Kidney (tissue), 14 donors: Measurements from ENCODE around the gene GABRB2. TPM values are rescaled to one million over a fixed set of nuclear protein-coding genes. Genes with fewer than 3 reads are reported as not detected.

Experiments used
- DNase-seq, 5 donors: peaks; one replicate each; pipeline ENCODE4 v3.0.0-alpha.2; 2013 to 2020
- FAIRE-seq: peaks from 2 replicates; lab custom pipeline; 2012; peaks lifted over from hg19 to GRCh38; lab: Jason Lieb, UNC
- H3K27ac ChIP-seq, 2 donors: one replicate each; pipeline ENCODE4 v1.7.0; 2013; ENCODE audit warnings: low read depth in 2 of 2, low read length in 2 of 2, inconsistent platforms in 1 of 2
- H3K27me3 ChIP-seq: one replicate; pipeline ENCODE4 v1.7.1; 2013; ENCODE audit warnings: low read length, inconsistent platforms; ENCODE audit not compliant: control insufficient read depth, insufficient read depth
- H3K36me3 ChIP-seq, 3 donors: one replicate each; pipeline versions ENCODE4 v1.7.0 to v1.7.1; 2013; ENCODE audit warnings: low read length in 3 of 3, control low read depth in 1 of 3, inconsistent platforms in 1 of 3; ENCODE audit not compliant: insufficient read depth in 3 of 3, control insufficient read depth in 2 of 3
- H3K4me1 ChIP-seq, 3 donors: one replicate each; pipeline versions ENCODE4 v1.7.0 to v1.7.1; 2013; ENCODE audit warnings: low read length in 3 of 3, inconsistent platforms in 1 of 3, low read depth in 1 of 3; ENCODE audit not compliant: control insufficient read depth in 2 of 3, insufficient read depth in 2 of 3
- H3K4me3 ChIP-seq, 3 donors: one replicate each; pipeline versions ENCODE4 v1.7.0 to v1.8.1; 2013; ENCODE audit warnings: low read length in 3 of 3, control low read depth in 1 of 3, inconsistent platforms in 1 of 3
- H3K9ac ChIP-seq, 3 donors: one replicate each; pipeline versions ENCODE4 v1.7.0 to v1.7.1; 2013; ENCODE audit warnings: low read length in 3 of 3, control low read depth in 1 of 3, inconsistent platforms in 1 of 3
- H3K9me3 ChIP-seq, 3 donors: one replicate each; pipeline versions ENCODE4 v1.7.0 to v1.7.1; 2013; ENCODE audit warnings: low read length in 3 of 3, control low read depth in 1 of 3, inconsistent platforms in 1 of 3; ENCODE audit not compliant: control insufficient read depth in 2 of 3, insufficient read depth in 1 of 3
- intact Hi-C: fragments of 100-400 bp; cut with DNase I; formaldehyde crosslinking; loops from one replicate; pipeline ENCODE4 v1.11.1; 2022
- polyA plus RNA-seq: library from polyadenylated mRNA; stranded (reverse); fragments of 350-450 nt; fragmentation: Illumina TruSeq; extraction: RNeasy Lipid Tissue Mini Kit (QIAGEN cat#74804); gene quantifications from one replicate; pipeline ENCODE4 v1.2.3, GENCODE V29; 2014; ENCODE audit warnings: low read depth, low replicate concordance; ENCODE audit not compliant: insufficient read depth
- total RNA-seq: library from RNA; stranded (reverse); fragmentation: NEBNext Ultra II Directional; extraction: Animal tissue kit (Norgen Biotek cat#: 25700); gene quantifications from one replicate; pipeline ENCODE4 v1.2.1, GENCODE V29; 2021
- TF ChIP-seq, protein P1 (sequence below): IDR thresholded peaks from 3 replicates; pipeline ENCODE4 v1.5.1; 2012; ENCODE audit warnings: mild to moderate bottlenecking, moderate library complexity, borderline replicate concordance; ENCODE audit not compliant: insufficient read depth; ENCODE audit errors: extremely low read depth
- donor health status: control.
- donor health status: control.
- donor health status: control.
- donor health status: control.
- donor health status: control.
- donor health status: DM: yes; HTN: yes; CAD: no.
- donor health status: Normal renal cell carcinoma (clear cell type).

The GABRB2 gene
- total and polyA plus RNA-seq, 2 donors from 2014 or later: 0.90 to 4.4 TPM

DNA sequence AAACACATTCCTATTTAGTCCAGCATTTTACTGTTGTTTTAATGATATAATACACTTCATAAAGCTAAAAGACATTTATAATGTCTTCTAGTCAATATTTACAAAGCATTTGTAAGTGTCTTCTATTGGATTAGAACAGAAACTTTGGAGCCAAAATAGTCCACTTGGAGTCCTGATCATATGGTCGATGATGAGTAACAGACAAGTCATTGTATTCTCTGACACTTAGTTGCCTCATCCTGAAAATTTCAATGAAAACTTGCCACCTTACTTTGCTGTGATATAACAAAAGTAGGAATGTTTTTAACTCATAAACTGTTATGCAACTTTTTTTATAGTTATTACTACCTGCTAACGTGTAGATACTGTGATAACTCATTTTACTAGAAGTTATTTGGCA, 132.5 kb downstream of the GABRB2 start:
- H3K27ac ChIP-seq: no peak overlapping the region
- no peak overlapping the region for H3K4me3 ChIP-seq
- intact Hi-C loops: no loop called here
- no peaks in the 10 kb centered on the region for H3K9me3 ChIP-seq
- DNase-seq: no peak
- no peaks in the 10 kb centered on the region for H3K4me1 ChIP-seq
- H3K27me3 ChIP-seq: no peaks in the 10 kb centered on the region
- no peaks in the 10 kb centered on the region for H3K36me3 ChIP-seq
- TF ChIP-seq, protein P1, sequence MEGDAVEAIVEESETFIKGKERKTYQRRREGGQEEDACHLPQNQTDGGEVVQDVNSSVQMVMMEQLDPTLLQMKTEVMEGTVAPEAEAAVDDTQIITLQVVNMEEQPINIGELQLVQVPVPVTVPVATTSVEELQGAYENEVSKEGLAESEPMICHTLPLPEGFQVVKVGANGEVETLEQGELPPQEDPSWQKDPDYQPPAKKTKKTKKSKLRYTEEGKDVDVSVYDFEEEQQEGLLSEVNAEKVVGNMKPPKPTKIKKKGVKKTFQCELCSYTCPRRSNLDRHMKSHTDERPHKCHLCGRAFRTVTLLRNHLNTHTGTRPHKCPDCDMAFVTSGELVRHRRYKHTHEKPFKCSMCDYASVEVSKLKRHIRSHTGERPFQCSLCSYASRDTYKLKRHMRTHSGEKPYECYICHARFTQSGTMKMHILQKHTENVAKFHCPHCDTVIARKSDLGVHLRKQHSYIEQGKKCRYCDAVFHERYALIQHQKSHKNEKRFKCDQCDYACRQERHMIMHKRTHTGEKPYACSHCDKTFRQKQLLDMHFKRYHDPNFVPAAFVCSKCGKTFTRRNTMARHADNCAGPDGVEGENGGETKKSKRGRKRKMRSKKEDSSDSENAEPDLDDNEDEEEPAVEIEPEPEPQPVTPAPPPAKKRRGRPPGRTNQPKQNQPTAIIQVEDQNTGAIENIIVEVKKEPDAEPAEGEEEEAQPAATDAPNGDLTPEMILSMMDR: no peak
- no peak overlapping the region for H3K9ac ChIP-seq
- no peak for FAIRE-seq

DNA sequence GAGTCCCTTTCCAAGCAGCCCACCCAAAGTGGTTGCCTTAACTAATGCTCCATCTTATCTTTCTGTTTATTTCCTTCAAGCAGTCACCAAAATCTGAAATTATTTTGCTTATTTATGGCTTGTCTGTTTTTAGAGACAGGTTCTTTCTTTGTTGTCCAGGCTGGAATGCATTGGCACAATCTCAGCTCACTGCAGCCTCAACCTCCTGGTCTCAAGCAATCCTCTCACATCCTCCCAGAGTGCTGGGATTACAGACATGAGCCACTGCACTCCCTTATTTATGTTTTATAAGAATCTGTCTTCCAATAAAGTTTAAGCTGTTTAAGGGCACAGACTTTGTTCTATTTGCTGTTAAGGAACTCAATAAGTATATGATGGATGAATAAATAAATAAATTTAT, 133.7 kb downstream of the GABRB2 start:
- Histone ChIP-seq H3K9me3 (no peaks in the 10 kb centered on the region), H3K9ac (no peak overlapping the region), H3K4me3 (no peak overlapping the region), H3K27me3 (no peaks in the 10 kb centered on the region), H3K4me1 (no peaks in the 10 kb centered on the region), H3K36me3 (no peaks in the 10 kb centered on the region), H3K27ac (no peak overlapping the region)
- TF ChIP-seq, protein P1: no peak
- intact Hi-C loops: no loop called here
- FAIRE-seq: no peak
- no peak for DNase-seq

DNA sequence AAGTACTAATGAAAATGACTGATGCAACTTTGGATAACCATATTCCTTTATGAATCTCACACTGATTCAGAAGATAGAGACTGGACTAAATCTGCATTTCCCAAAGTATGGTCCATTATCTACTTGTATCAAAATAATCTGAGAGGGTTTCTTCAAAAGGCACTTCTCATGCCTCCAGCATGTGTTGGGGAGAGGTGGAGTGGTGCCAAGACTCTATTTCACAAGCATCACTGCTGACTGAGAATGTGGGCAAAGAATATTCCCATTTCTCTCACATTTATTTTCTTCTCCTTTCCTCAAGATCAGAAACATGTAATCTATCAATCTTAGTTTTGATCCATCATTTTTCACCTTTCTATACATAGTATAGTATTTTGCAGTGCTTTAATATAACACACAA, 135.4 kb downstream of the GABRB2 start:
- DNase-seq: no peak
- H3K9ac ChIP-seq: no peak overlapping the region
- H3K27me3 ChIP-seq: no peaks in the 10 kb centered on the region
- TF ChIP-seq, protein P1: no peak
- H3K9me3 ChIP-seq: no peaks in the 10 kb centered on the region
- H3K27ac ChIP-seq: no peak overlapping the region
- no peaks in the 10 kb centered on the region for H3K36me3 ChIP-seq
- no peaks in the 10 kb centered on the region for H3K4me1 ChIP-seq
- no peak overlapping the region for H3K4me3 ChIP-seq
- intact Hi-C loops: no loop called here
- FAIRE-seq: no peak

DNA sequence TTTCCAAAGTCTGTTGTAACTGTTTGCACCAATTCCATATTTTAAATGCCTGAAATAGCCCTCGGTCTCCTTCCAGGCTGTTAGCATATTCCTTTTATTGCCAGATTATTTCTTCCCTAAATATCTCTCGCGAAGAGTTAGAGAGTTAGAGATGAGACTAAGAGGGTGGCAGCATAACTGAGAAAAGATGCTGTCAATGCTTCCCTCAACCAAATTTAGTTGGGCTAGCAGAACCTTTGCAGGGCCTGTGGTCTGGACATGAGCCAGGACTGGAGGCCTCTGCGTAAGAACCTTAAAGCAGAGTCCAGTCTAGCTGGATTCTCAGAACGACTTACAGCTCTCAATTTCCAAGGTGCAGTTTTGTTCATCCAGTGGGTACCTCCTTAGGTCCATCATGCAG, 135.9 kb downstream of the GABRB2 start:
- DNase-seq (no peak), FAIRE-seq (no peak)
- TF ChIP-seq, protein P1: no peak
- no peaks in the 10 kb centered on the region for H3K36me3 ChIP-seq
- H3K27ac ChIP-seq: no peak overlapping the region
- H3K27me3 ChIP-seq: no peaks in the 10 kb centered on the region
- no peaks in the 10 kb centered on the region for H3K4me1 ChIP-seq
- H3K9ac ChIP-seq: no peak overlapping the region
- intact Hi-C loops: no loop called here
- no peaks in the 10 kb centered on the region for H3K9me3 ChIP-seq
- H3K4me3 ChIP-seq: no peak overlapping the region
